Measurements from ENCODE around the gene GGPS1.

The GGPS1 gene

DNA sequence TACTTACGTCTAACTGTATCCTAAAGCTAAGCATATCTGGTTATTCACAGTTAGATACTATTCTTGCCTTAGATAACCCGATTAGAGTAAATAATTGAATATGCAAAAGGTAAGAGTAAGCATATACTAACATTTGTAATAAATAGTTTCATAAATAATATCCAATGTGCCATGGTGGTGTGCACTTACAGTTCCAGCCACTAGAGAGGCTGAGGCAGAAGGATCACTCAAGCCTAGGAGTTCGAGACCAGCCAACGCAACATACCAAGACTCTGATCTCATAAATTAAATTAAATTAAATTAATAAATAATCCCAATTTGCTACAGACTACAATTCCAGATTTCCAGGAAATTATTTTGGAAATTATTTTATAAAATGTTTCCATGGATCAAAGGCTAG, 12.6 kb upstream of the GGPS1 start:
- in situ Hi-C loops (cut with MboI; ENCODE audit: low pct_unique_long_range_greater_than_20kb, low sequenced_read_pairs, unreplicated experiment), result no loop called here
- TF ChIP-seq CTCF (IDR thresholded peaks at IDR 0.05; ENCODE audit: extremely low read depth, insufficient read depth, missing control alignments), result no peak
- no peak for DNase-seq (ENCODE audit: low spot score)

- in situ Hi-C loops (cut with MboI; ENCODE audit: low pct_unique_long_range_greater_than_20kb, low sequenced_read_pairs, unreplicated experiment), result no loop called here
- peak; percentile 29 for DNase-seq (ENCODE audit: low spot score)
- no peak for TF ChIP-seq CTCF (IDR thresholded peaks at IDR 0.05; ENCODE audit: extremely low read depth, insufficient read depth, missing control alignments)
Observed at GRCh38 chr1:235317168-235317567, 11.2 kb upstream of the GGPS1 start.

DNA sequence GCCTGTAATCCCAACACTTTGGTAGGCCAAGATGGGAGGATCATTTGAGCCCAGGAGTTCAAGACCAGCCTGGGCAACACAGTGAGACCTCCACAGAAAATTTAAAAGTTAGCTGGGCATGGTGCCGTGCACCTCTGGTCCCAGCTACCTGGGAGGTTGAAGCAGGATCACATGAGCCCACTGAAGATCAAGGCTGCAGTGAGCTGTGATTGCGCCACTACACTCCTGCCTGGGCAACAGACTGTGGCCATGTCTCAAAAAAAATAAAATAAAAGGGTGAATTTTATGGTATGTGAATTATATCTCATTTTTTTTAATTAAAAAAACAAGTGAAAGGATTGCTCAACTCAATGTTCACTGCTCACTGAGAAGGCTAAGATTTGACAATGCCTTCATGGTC, 9.1 kb upstream of the GGPS1 start:
- TF ChIP-seq CTCF (IDR thresholded peaks at IDR 0.05; ENCODE audit: extremely low read depth, insufficient read depth, missing control alignments), result no peak
- DNase-seq (ENCODE audit: low spot score), result no peak
- in situ Hi-C loops (cut with MboI; ENCODE audit: low pct_unique_long_range_greater_than_20kb, low sequenced_read_pairs, unreplicated experiment), result no loop called here

- no peak for TF ChIP-seq CTCF (IDR thresholded peaks at IDR 0.05; ENCODE audit: extremely low read depth, insufficient read depth, missing control alignments)
- DNase-seq (ENCODE audit: low spot score), result no peak
Observed at GRCh38 chr1:235320521-235321179, 7.7 kb upstream of the GGPS1 start.

GRCh38 chr1:235324296-235324695, 4.1 kb upstream of the GGPS1 start:
- in situ Hi-C loops (cut with MboI; ENCODE audit: low pct_unique_long_range_greater_than_20kb, low sequenced_read_pairs, unreplicated experiment), result no loop called here
- no peak for DNase-seq (ENCODE audit: low spot score)
- TF ChIP-seq CTCF (IDR thresholded peaks at IDR 0.05; ENCODE audit: extremely low read depth, insufficient read depth, missing control alignments), result no peak

More at GRCh38 chr1:235320521-235321179, 7.7 kb upstream of the GGPS1 start:
- in situ Hi-C loops (cut with MboI; ENCODE audit: low pct_unique_long_range_greater_than_20kb, low sequenced_read_pairs, unreplicated experiment), result no loop called here

GRCh38 chr1:235325139-235325538, 3.2 kb upstream of the GGPS1 start:
- in situ Hi-C loops (cut with MboI; ENCODE audit: low pct_unique_long_range_greater_than_20kb, low sequenced_read_pairs, unreplicated experiment), result no loop called here
- no peak for TF ChIP-seq CTCF (IDR thresholded peaks at IDR 0.05; ENCODE audit: extremely low read depth, insufficient read depth, missing control alignments)
- DNase-seq (ENCODE audit: low spot score), result no peak

Data from GM13977 (cell line).